22Rv1 (cell line): Measurements from ENCODE around the gene SLC33A1.
A peak's percentile ranks its signal among the peaks of the same experiment; 100 is the strongest.
"Not testable (repeated sequence)": the region's sequence is repeated elsewhere in the genome, so short reads cannot be mapped to it uniquely, and the experiment has no call there.

Source experiments
- H3K27ac ChIP-seq: fragments of 450-650 bp; 2 replicates; pipeline ENCODE4 v1.5.1; 2017
- CTCF ChIP-seq: fragments of 450-650 bp; IDR thresholded peaks from 2 replicates; pipeline ENCODE4 v1.5.1; 2017; ENCODE audit warnings: mild to moderate bottlenecking
- ZFX ChIP-seq: fragments of 450-650 bp; IDR thresholded peaks from 2 replicates; pipeline ENCODE4 v1.6.1; 2017; ENCODE audit warnings: antibody characterized with exemption, borderline replicate concordance

Gene SLC33A1

GRCh38 chr3:155870945-155871745 is 16.9 kb upstream of the SLC33A1 start:
- TF ChIP-seq ZFX (no peak), CTCF (no peak)
- peak overlapping the region; percentile 92 for H3K27ac ChIP-seq

- TF ChIP-seq ZFX = no peak
- peak; percentile 70 for TF ChIP-seq CTCF
- H3K27ac ChIP-seq = peak within 1 kb of the TSS; percentile 92
Observed at GRCh38 chr3:155870133-155870944, 16.1 kb upstream of the SLC33A1 start, which contains the start of gene GMPS. GMPS (plus strand) TSS chr3:155870650; CDS start chr3:155870871, 221 bp downstream.

- peak overlapping the region; percentile 92 for H3K27ac ChIP-seq
- TF ChIP-seq ZFX (no peak), CTCF (no peak)
Observed at GRCh38 chr3:155869691-155870090, 15.5 kb upstream of the SLC33A1 start.

- H3K27ac ChIP-seq = no peak overlapping the region
- no peak for TF ChIP-seq ZFX
- no peak for TF ChIP-seq CTCF
Observed at GRCh38 chr3:155863072-155863784, 9.0 kb upstream of the SLC33A1 start.

GRCh38 chr3:155862290-155862982 is 8.2 kb upstream of the SLC33A1 start:
- H3K27ac ChIP-seq = not testable (repeated sequence)

- H3K27ac ChIP-seq = no peak overlapping the region
- TF ChIP-seq ZFX (no peak), CTCF (no peak)
Observed at GRCh38 chr3:155861476-155862183, 7.4 kb upstream of the SLC33A1 start.

GRCh38 chr3:155860424-155860823 is 6.2 kb upstream of the SLC33A1 start:
- H3K27ac ChIP-seq = not testable (repeated sequence)
